NB4 (cell line): ENCODE measurements around the gene GDPD3.

Source experiments
- DNase-seq: peaks from one replicate; pipeline ENCODE4 v3.0.0; 2010; ENCODE audit warnings: low read depth
- H3K4me3 ChIP-seq: one replicate; pipeline ENCODE4 v1.5.1; 2011; ENCODE audit warnings: mild to moderate bottlenecking, low read depth, low read length, moderate library complexity
- MAX ChIP-seq: IDR thresholded peaks from 2 replicates; pipeline ENCODE4 v1.6.1; 2011; ENCODE audit warnings: low read depth, low read length
- MYC ChIP-seq: IDR thresholded peaks from 2 replicates; pipeline ENCODE4 v1.6.1; 2011; ENCODE audit warnings: low read depth, low read length
- POLR2A ChIP-seq: IDR thresholded peaks from 2 replicates; pipeline ENCODE4 v1.6.1; 2011; ENCODE audit warnings: mild to moderate bottlenecking; ENCODE audit not compliant: insufficient read length; ENCODE audit errors: extremely low read depth
- TF ChIP-seq, protein P1 (sequence below): IDR thresholded peaks from one replicate; pipeline ENCODE4 v1.5.1; 2012; ENCODE audit warnings: low read depth, low read length

The GDPD3 gene

GRCh38 chr16:30113031-30113710, at the start of gene GDPD3:
GDPD3 (minus strand) TSS chr16:30113537; CDS start chr16:30113478, 59 bp downstream.
- no peak for TF ChIP-seq POLR2A
- no peak for TF ChIP-seq MAX
- no peak for TF ChIP-seq MYC
- TF ChIP-seq, protein P1, sequence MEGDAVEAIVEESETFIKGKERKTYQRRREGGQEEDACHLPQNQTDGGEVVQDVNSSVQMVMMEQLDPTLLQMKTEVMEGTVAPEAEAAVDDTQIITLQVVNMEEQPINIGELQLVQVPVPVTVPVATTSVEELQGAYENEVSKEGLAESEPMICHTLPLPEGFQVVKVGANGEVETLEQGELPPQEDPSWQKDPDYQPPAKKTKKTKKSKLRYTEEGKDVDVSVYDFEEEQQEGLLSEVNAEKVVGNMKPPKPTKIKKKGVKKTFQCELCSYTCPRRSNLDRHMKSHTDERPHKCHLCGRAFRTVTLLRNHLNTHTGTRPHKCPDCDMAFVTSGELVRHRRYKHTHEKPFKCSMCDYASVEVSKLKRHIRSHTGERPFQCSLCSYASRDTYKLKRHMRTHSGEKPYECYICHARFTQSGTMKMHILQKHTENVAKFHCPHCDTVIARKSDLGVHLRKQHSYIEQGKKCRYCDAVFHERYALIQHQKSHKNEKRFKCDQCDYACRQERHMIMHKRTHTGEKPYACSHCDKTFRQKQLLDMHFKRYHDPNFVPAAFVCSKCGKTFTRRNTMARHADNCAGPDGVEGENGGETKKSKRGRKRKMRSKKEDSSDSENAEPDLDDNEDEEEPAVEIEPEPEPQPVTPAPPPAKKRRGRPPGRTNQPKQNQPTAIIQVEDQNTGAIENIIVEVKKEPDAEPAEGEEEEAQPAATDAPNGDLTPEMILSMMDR, result no peak
- no peak within 1 kb of the TSS for H3K4me3 ChIP-seq
- DNase-seq, result no peak

- H3K4me3 ChIP-seq, result no peak overlapping the region
- TF ChIP-seq POLR2A (no peak), MAX (no peak), MYC (no peak)
- TF ChIP-seq, protein P1, result no peak
- no peak for DNase-seq
Measured at GRCh38 chr16:30157214-30157613, 43.9 kb upstream of the GDPD3 start.

GRCh38 chr16:30155188-30155587, 41.9 kb upstream of the GDPD3 start:
- H3K4me3 ChIP-seq, result no peak overlapping the region
- no peak for TF ChIP-seq MYC
- TF ChIP-seq, protein P1, result no peak
- no peak for TF ChIP-seq MAX
- TF ChIP-seq POLR2A, result no peak
- DNase-seq, result no peak

DNA sequence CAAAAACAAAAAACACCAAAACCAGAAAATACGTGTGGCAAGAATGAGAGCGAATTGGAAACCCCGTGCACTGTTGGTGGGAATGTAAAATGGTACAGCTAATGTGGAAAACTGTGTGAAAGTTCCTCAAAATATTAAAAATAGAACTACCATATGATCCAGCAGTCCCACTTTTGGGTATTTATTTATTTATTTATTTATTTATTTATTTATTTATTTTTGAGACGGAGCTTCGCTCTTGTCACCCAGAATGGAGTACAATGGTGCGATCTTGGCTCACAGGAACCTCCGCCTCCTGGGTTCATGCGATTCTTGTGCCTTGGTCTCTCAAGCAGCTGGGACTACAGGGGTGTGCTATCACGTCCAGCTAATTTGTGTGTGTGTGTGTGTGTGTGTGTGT, 39.2 kb upstream of the GDPD3 start:
- TF ChIP-seq MAX (no peak), MYC (no peak), POLR2A (no peak)
- TF ChIP-seq, protein P1, result no peak
- H3K4me3 ChIP-seq, result no peak overlapping the region
- no peak for DNase-seq

DNA sequence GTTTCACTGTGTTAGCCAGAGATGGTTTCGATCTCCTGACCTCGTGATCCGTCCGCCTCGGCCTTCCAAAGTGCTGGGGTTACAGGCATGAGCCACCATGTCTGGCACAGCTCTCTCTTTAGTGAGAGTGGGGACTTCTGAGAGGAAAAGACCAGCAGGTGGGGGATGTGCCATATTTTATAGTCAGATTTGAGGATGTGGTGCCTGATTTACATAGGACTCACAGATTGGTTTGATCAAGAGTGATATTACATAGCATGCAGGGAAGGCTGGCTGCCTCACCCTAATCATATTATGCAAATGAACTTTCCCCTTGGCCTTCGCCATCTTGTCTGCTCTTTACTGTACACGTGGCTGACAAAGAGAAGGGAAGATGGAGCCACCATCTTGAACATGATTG, 37.8 kb upstream of the GDPD3 start:
- TF ChIP-seq, protein P1, result no peak
- TF ChIP-seq MAX (no peak), POLR2A (no peak), MYC (no peak)
- H3K4me3 ChIP-seq, result no peak overlapping the region
- DNase-seq, result no peak
